ENCODE results near the gene PEX14. TPM values are rescaled to one million over a fixed set of nuclear protein-coding genes. Genes with fewer than 3 reads are reported as not detected.
A peak's percentile ranks its signal among the peaks of the same experiment; 100 is the strongest.

Gene PEX14
- total RNA-seq, 3 donors from 2014 or later = 12.5 to 16.1 (median 14.8) TPM

DNA sequence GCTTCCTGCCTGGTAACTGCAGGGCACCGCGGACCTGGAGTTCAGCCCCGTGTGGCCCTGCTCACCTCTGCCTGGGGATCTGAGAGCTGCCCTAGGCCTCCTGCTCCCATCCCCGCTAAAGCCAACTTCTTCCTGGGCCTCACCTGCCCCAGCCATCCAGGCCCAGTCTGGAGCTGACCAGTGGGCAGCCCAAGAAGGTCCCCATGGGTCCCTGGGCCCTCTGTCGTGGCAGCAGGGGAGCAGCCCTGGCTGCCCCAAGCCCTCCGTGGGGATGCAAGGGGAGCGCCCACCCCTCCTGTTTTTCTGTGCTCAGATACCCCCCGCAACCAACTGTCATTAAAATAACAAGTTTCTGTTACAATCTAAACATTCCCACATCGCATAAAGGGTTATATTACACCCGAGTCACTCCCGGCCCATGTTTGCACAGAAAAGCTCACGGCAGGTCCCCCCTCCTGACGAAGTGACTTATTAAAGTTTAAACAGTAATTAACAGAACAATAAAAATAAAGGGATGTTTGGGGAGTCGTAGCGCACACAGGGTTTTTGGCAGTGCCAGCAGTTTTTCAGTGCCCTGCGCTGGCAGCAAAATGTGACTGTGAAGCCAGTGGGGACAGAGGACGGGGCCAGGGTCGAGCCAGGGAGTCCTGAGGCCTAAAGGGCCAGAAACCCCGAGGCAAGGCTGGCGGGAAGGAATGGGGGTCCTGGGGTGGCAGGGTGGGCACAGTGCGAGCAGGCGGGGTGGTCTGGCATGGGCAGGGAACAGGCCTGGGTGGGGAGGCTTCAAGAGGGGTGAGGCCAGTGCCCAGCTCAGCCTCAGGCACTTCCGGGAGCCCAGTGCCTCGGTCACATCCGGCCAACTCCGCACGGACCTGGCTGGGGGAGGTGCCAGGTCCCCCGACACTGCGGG lies 200.2 kb downstream of the PEX14 start:
- TF ChIP-seq POLR2A (IDR thresholded peaks at IDR 0.05) (no peak), POLR2AphosphoS5 (IDR thresholded peaks at IDR 0.05) (no peak)
- TF ChIP-seq, protein P1, sequence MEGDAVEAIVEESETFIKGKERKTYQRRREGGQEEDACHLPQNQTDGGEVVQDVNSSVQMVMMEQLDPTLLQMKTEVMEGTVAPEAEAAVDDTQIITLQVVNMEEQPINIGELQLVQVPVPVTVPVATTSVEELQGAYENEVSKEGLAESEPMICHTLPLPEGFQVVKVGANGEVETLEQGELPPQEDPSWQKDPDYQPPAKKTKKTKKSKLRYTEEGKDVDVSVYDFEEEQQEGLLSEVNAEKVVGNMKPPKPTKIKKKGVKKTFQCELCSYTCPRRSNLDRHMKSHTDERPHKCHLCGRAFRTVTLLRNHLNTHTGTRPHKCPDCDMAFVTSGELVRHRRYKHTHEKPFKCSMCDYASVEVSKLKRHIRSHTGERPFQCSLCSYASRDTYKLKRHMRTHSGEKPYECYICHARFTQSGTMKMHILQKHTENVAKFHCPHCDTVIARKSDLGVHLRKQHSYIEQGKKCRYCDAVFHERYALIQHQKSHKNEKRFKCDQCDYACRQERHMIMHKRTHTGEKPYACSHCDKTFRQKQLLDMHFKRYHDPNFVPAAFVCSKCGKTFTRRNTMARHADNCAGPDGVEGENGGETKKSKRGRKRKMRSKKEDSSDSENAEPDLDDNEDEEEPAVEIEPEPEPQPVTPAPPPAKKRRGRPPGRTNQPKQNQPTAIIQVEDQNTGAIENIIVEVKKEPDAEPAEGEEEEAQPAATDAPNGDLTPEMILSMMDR (IDR thresholded peaks at IDR 0.05) = no peak
- DNase-seq (ENCODE audit: low spot score in 2 of 2) = no peak
- no peak overlapping the region for H3K4me3 ChIP-seq
- H3K27me3 ChIP-seq = no peaks in the 10 kb centered on the region
- peak overlapping the region; percentile 66 to 93 for H3K27ac ChIP-seq
- intact Hi-C loops (cut with DNase I; ENCODE audit: low total_unique reads) = loop anchor here (10.0 kb wide), 1 partner anchor 190 kb away; no protein-coding TSS in a partner anchor
- no peaks in the 10 kb centered on the region for H3K9me3 ChIP-seq
- peaks cover 7 to 15% of the 10 kb centered on the region in 2 donors for H3K4me1 ChIP-seq
- H3K36me3 ChIP-seq = no peaks in the 10 kb centered on the region

GRCh38 chr1:10675813-10676212 lies 201.1 kb downstream of the PEX14 start:
- H3K4me1 ChIP-seq = peaks cover 7 to 16% of the 10 kb centered on the region in 2 donors
- peak overlapping the region; percentile 66 to 93 for H3K27ac ChIP-seq
- H3K36me3 ChIP-seq = no peaks in the 10 kb centered on the region
- no peak for DNase-seq (ENCODE audit: low spot score in 2 of 2)
- H3K4me3 ChIP-seq = no peak overlapping the region
- TF ChIP-seq POLR2A (IDR thresholded peaks at IDR 0.05) = no peak
- TF ChIP-seq POLR2AphosphoS5 (IDR thresholded peaks at IDR 0.05) = no peak
- TF ChIP-seq, protein P1 (IDR thresholded peaks at IDR 0.05) = no peak
- intact Hi-C loops (cut with DNase I; ENCODE audit: low total_unique reads) = loop anchor here (10.0 kb wide), 1 partner anchor 189 kb away; no protein-coding TSS in a partner anchor
- H3K27me3 ChIP-seq = no peaks in the 10 kb centered on the region
- H3K9me3 ChIP-seq = no peaks in the 10 kb centered on the region

DNA sequence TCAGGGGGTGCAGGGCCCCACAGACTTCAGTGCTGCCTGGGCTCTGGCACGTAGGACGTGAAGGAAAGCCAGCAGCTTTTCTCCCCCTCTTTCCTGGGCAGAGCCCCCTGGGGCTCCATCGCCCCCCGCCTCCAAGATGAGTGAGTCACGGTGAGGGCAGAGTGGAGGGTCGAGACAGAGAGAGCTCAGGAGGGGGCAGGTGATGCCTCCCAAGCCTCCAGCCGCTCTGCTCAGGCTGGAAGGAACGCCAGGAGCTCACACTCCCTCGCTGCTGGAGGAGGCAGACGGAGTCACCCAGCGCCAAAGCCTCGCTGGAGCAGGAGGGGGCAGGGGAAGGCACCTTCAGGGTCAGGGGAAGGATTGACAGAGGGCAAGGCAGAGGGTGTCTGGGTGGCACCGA lies 202.2 kb downstream of the PEX14 start:
- Histone ChIP-seq H3K27ac (peak overlapping the region; percentile 64 to 66), H3K9me3 (no peaks in the 10 kb centered on the region), H3K36me3 (no peaks in the 10 kb centered on the region), H3K4me3 (no peak overlapping the region), H3K4me1 (peaks cover 7 to 16% of the 10 kb centered on the region in 2 donors), H3K27me3 (no peaks in the 10 kb centered on the region)
- TF ChIP-seq POLR2AphosphoS5 (IDR thresholded peaks at IDR 0.05) (no peak), POLR2A (IDR thresholded peaks at IDR 0.05) (no peak)
- TF ChIP-seq, protein P1 (IDR thresholded peaks at IDR 0.05) = no peak
- no peak for DNase-seq (ENCODE audit: low spot score in 2 of 2)
- intact Hi-C loops (cut with DNase I; ENCODE audit: low total_unique reads) = loop anchor here (10.0 kb wide), 1 partner anchor 188 kb away; no protein-coding TSS in a partner anchor

DNA sequence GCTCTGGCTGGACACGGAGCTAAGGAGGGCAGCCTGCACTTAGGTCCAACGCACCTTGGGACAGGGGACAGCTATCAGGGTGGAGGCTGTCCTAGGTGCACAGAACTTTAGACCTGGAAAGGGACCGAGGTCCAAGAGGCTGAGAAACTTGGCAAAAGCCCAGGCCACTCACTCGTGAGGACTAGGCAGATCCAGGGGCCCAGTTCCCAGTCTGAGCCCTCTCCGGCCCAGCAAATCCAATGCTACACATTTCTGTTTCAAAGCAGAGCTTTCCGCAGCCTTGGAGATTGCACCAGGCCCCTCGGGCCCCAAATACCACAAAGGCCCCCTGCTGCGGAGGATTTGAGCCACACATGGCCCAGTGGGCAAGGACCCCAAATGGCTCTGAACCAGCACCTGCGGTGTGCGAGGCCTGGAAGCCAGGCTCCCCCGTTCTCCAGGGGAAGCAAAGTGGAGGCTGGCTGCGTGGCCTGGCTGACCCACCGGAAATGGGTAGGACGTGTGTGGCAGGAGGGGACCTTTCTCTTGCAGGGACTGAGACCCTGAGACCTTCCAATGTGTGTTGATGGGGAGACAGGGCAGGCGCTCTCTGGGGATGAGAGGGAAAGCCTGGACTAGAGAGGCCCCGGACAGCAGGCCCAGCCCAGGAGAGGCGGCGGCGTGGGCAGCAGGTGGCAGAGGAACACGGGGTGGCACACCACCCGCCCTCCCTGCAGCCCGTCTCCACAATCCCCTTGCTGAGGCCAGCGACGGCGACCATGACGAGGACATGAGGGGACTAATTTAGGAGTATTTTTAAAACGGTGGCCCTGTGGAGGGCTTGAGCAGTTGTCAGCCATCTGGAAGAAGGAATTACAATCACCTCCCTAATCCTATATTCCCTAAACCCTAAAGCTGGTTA lies 203.0 kb downstream of the PEX14 start:
- no peak for DNase-seq (ENCODE audit: low spot score in 2 of 2)
- no peaks in the 10 kb centered on the region for H3K9me3 ChIP-seq
- H3K4me1 ChIP-seq = peaks cover 7 to 16% of the 10 kb centered on the region in 2 donors
- no peak overlapping the region for H3K4me3 ChIP-seq
- TF ChIP-seq POLR2A (IDR thresholded peaks at IDR 0.05) (no peak), POLR2AphosphoS5 (IDR thresholded peaks at IDR 0.05) (no peak)
- TF ChIP-seq, protein P1 (IDR thresholded peaks at IDR 0.05) = no peak
- intact Hi-C loops (cut with DNase I; ENCODE audit: low total_unique reads) = loop anchor here (10.0 kb wide), 1 partner anchor 187 kb away; no protein-coding TSS in a partner anchor
- H3K36me3 ChIP-seq = no peaks in the 10 kb centered on the region
- peak overlapping the region; percentile 64 to 66 for H3K27ac ChIP-seq
- H3K27me3 ChIP-seq = no peaks in the 10 kb centered on the region

Data from breast epithelium (tissue), 4 donors.